Liver (tissue), 3 donors: ENCODE results near the gene SP2.

Experiments
- ATF3 ChIP-seq: IDR thresholded peaks from 2 replicates; pipeline ENCODE4 v1.6.1; 2016; ENCODE audit warnings: antibody characterized with exemption
- CTCF ChIP-seq: fragments of 150-350 bp; IDR thresholded peaks from 2 replicates; pipeline ENCODE4 v1.5.1; 2017; ENCODE audit warnings: improper control_type of control experiment, low read depth, low read length; ENCODE audit not compliant: missing input control
- REST ChIP-seq: IDR thresholded peaks from 2 replicates; pipeline ENCODE4 v1.6.1; 2016; ENCODE audit warnings: antibody characterized with exemption, mild to moderate bottlenecking
- TAF1 ChIP-seq: conservative IDR thresholded peaks from 2 replicates; pipeline ENCODE4 v1.6.1; 2016; ENCODE audit warnings: antibody characterized with exemption, mild to moderate bottlenecking
- donor health status: healthy.
- donor health status: healthy.

- TF ChIP-seq CTCF (no peak), TAF1 (no peak), REST (no peak), ATF3 (no peak)
Measured at GRCh38 chr17:47935961-47936360, 39.9 kb downstream of the SP2 start.
